B cell (primary cell): ENCODE data around the gene CENPL. TPM values are rescaled to one million over a fixed set of nuclear protein-coding genes. Genes with fewer than 3 reads are reported as not detected.
"Not testable (repeated sequence)": the region's sequence is repeated elsewhere in the genome, so short reads cannot be mapped to it uniquely, and the experiment has no call there.

Experiments
- ATAC-seq: fragments of 200-7000 bp; cut with Tn5 transposase; one replicate; pipeline ENCODE4 v1.10.0; 2021; ENCODE audit warnings: low read depth, mild to moderate bottlenecking, moderate number of reproducible peaks, moderate library complexity
- CTCF ChIA-PET: fragments of 350-600 bp; sonication (Branson Sonifier 250); formaldehyde crosslinking; loops from one replicate; lab custom pipeline; 2021; ENCODE audit warnings: antibody characterized with exemption, inconsistent platforms; lab: Charles Lee
- POLR2A ChIA-PET: fragments of 350-600 bp; sonication (Branson Sonifier 250); formaldehyde crosslinking; loops from one replicate; lab custom pipeline; 2021; ENCODE audit warnings: antibody characterized with exemption; lab: Charles Lee
- DNase-seq: peaks from one replicate; pipeline ENCODE4 v3.0.0; 2013
- H2AFZ ChIP-seq: 2 replicates; pipeline ENCODE4 v1.6.1; 2012; ENCODE audit warnings: mild to moderate bottlenecking, low read depth, low read length; ENCODE audit not compliant: insufficient read depth, poor library complexity, severe bottlenecking
- H3K27ac ChIP-seq, 2 donors: 1 replicate in 1 of 2; 2 replicates in 1 of 2; pipeline ENCODE4 v1.5.1; 2012 to 2013; ENCODE audit warnings: low read length in 2 of 2, mild to moderate bottlenecking in 2 of 2, moderate library complexity in 1 of 2
- H3K27me3 ChIP-seq, 4 experiments: fragments of 200-600 bp in 1 of 4; sonication (generic) in 1 of 4; replicated peaks in 1 of 4; 1 replicate in 2 of 4; 2 replicates in 2 of 4; pipeline versions ENCODE4 v1.6.1 to v1.7.0; 2013 to 2016; ENCODE audit warnings: low read length in 3 of 4, mild to moderate bottlenecking in 2 of 4, mixed read lengths in 1 of 4, moderate library complexity in 1 of 4; ENCODE audit not compliant: insufficient read depth in 4 of 4, control insufficient read depth in 3 of 4; ENCODE audit errors: control extremely low read depth in 1 of 4
- H3K36me3 ChIP-seq, 2 experiments: replicated peaks in 1 of 2; 1 replicate in 1 of 2; 2 replicates in 1 of 2; pipeline versions ENCODE4 v1.6.1 to v1.7.1; 2013; ENCODE audit warnings: low read length in 1 of 2; ENCODE audit not compliant: insufficient read depth in 2 of 2, control insufficient read depth in 1 of 2; ENCODE audit errors: control extremely low read depth in 1 of 2, extremely low read depth in 1 of 2
- H3K4me1 ChIP-seq, 2 donors: fragments of 200-600 bp in 1 of 2; sonication (generic) in 1 of 2; 1 replicate in 1 of 2; 2 replicates in 1 of 2; pipeline versions ENCODE4 v1.5.1 to v1.6.1; 2013 to 2017; ENCODE audit warnings: low read length in 2 of 2; ENCODE audit not compliant: control insufficient read depth in 2 of 2, insufficient read depth in 2 of 2
- H3K4me2 ChIP-seq: replicated peaks from 2 replicates; pipeline ENCODE3; 2012; ENCODE audit warnings: mild to moderate bottlenecking, low read depth, low read length; ENCODE audit not compliant: poor library complexity, severe bottlenecking
- H3K4me3 ChIP-seq, 5 experiments: fragments of 200-600 bp in 1 of 5; sonication (generic) in 1 of 5; 1 replicate in 3 of 5; 2 replicates in 2 of 5; pipeline versions ENCODE4 v1.5.1 to v1.7.0; 2011 to 2016; ENCODE audit warnings: low read length in 4 of 5, mild to moderate bottlenecking in 4 of 5, low read depth in 2 of 5, control low read depth in 1 of 5, moderate library complexity in 1 of 5; ENCODE audit not compliant: insufficient read depth in 1 of 5; ENCODE audit errors: control extremely low read depth in 1 of 5, extremely low read depth in 1 of 5
- H3K79me2 ChIP-seq: fragments of 200-600 bp; sonication (generic); one replicate; pipeline ENCODE4 v1.6.0; 2016; ENCODE audit warnings: low read length; ENCODE audit not compliant: control insufficient read depth, insufficient read depth
- H3K9ac ChIP-seq: fragments of 200-600 bp; sonication (generic); 2 replicates; pipeline ENCODE4 v1.6.1; 2017; ENCODE audit warnings: mild to moderate bottlenecking, low read length, moderate library complexity
- H3K9me3 ChIP-seq, 3 donors: one replicate each; pipeline versions ENCODE4 v1.6.1 to v1.7.1; 2013; ENCODE audit warnings: low read length in 2 of 3; ENCODE audit not compliant: control insufficient read depth in 2 of 3, insufficient read depth in 1 of 3; ENCODE audit errors: control extremely low read depth in 1 of 3
- H4K20me1 ChIP-seq: 2 replicates; pipeline ENCODE4 v1.6.0; 2012; ENCODE audit warnings: mild to moderate bottlenecking, low read length; ENCODE audit not compliant: insufficient read depth, control insufficient read depth, poor library complexity, severe bottlenecking
- H3K27ac Mint-ChIP-seq: one replicate; pipeline ENCODE4 v1.8.0; 2021; ENCODE audit warnings: mixed read lengths
- H3K27me3 Mint-ChIP-seq: one replicate; pipeline ENCODE4 v1.8.0; 2021; ENCODE audit warnings: mixed read lengths
- H3K4me1 Mint-ChIP-seq: one replicate; pipeline ENCODE4 v1.8.0; 2021; ENCODE audit warnings: mixed read lengths
- H3K4me3 Mint-ChIP-seq: one replicate; pipeline ENCODE4 v1.8.0; 2021; ENCODE audit warnings: mixed read lengths
- H3K9me3 Mint-ChIP-seq: one replicate; pipeline ENCODE4 v1.8.0; 2022; ENCODE audit warnings: mixed read lengths; ENCODE audit not compliant: insufficient read depth
- CTCF ChIP-seq: fragments of 200-600 bp; IDR thresholded peaks from one replicate; pipeline ENCODE4 v1.8.0; 2022; ENCODE audit warnings: antibody characterized with exemption, mild to moderate bottlenecking
- EZH2 ChIP-seq: IDR thresholded peaks from 2 replicates; pipeline ENCODE4 v1.6.1; 2012; ENCODE audit warnings: borderline replicate concordance, low read depth, mild to moderate bottlenecking, moderate library complexity, low read length; ENCODE audit not compliant: insufficient read depth, poor library complexity, severe bottlenecking
- WGBS: methylation state at CpG from one replicate; pipeline ENCODE4 v1.1.5; 2013; ENCODE audit warnings: missing lambda C conversion rate; ENCODE audit not compliant: insufficient coverage; 5-methylcytosine and 5-hydroxymethylcytosine counted together
- intact Hi-C: fragments of 100-400 bp; cut with micrococcal nuclease; formaldehyde crosslinking; loops from one replicate; pipeline ENCODE4 v1.10.0; 2022
- polyA plus RNA-seq: library from polyadenylated mRNA; depleted of rRNA; stranded (reverse); fragments of >200 nt; gene quantifications from 2 replicates; pipeline ENCODE4 v1.2.3, GENCODE V29; 2012
- total RNA-seq, 2 donors: library from RNA; stranded (reverse); fragments of 120-200 nt in 1 of 2; gene quantifications; 1 replicate in 1 of 2; 2 replicates in 1 of 2; pipeline versions ENCODE4 v1.2.3 to v1.2.4, GENCODE V29; 2013 to 2022

The CENPL gene
- total and polyA plus RNA-seq, 2 donors (not counting 1 experiment from before 2014, with no cell fraction given) = 3.2 to 9.7 TPM

GRCh38 chr1:173770330-173770729, 54.4 kb downstream of the CENPL start:
- DNase-seq, H3K4me3 Mint-ChIP-seq, H3K4me2 ChIP-seq, H3K27ac ChIP-seq, H3K27ac Mint-ChIP-seq, H3K9me3 ChIP-seq, H3K4me3 ChIP-seq, H3K4me1 ChIP-seq, H3K27me3 ChIP-seq, H2AFZ ChIP-seq, H3K79me2 ChIP-seq, ATAC-seq, H3K9me3 Mint-ChIP-seq, H3K9ac ChIP-seq, H4K20me1 ChIP-seq, intact Hi-C loops, POLR2A ChIA-PET, H3K27me3 Mint-ChIP-seq, H3K4me1 Mint-ChIP-seq: not testable (repeated sequence)
- WGBS = 89% methylated on average over 5 of the region's 9 CpGs
- peaks cover 17 to 20% of the 10 kb centered on the region in 2 experiments for H3K36me3 ChIP-seq
- CTCF ChIA-PET = interaction anchor here (0.7 kb wide), 1 partner anchor 34 kb away, joined by 3 read pairs; no protein-coding TSS in a partner anchor

GRCh38 chr1:173768827-173769226, 55.9 kb downstream of the CENPL start:
- Histone ChIP-seq H3K79me2 (no peaks in the 10 kb centered on the region), H4K20me1 (no peaks in the 10 kb centered on the region), H3K4me3 (no peak overlapping the region), H3K27me3 (no peaks in the 10 kb centered on the region), H3K9me3 (peaks cover 0 to 1% (median 0%) of the 10 kb centered on the region in 3 donors), H3K36me3 (peaks cover 9 to 15% of the 10 kb centered on the region in 2 experiments), H3K27ac (no peak overlapping the region), H3K9ac (no peak overlapping the region), H3K4me1 (no peaks in the 10 kb centered on the region), H3K4me2 (no peak overlapping the region), H2AFZ (no peak overlapping the region)
- DNase-seq = no peak
- CTCF ChIA-PET = no interaction called here
- H3K4me3 Mint-ChIP-seq = no peak overlapping the region
- no CpG with 5 or more reads among the region's 3 CpGs for WGBS
- no peaks in the 10 kb centered on the region for H3K4me1 Mint-ChIP-seq
- no peak for TF ChIP-seq CTCF
- TF ChIP-seq EZH2 = no peak
- ATAC-seq = no peak
- intact Hi-C loops = loop anchor here (5.0 kb wide), 1 partner anchor 1782 kb away; no protein-coding TSS in a partner anchor
- peaks cover 8% of the 10 kb centered on the region for H3K9me3 Mint-ChIP-seq
- POLR2A ChIA-PET = no interaction called here
- no peak overlapping the region for H3K27ac Mint-ChIP-seq
- no peaks in the 10 kb centered on the region for H3K27me3 Mint-ChIP-seq
